ENCODE data around the gene CYYR1.

DNA sequence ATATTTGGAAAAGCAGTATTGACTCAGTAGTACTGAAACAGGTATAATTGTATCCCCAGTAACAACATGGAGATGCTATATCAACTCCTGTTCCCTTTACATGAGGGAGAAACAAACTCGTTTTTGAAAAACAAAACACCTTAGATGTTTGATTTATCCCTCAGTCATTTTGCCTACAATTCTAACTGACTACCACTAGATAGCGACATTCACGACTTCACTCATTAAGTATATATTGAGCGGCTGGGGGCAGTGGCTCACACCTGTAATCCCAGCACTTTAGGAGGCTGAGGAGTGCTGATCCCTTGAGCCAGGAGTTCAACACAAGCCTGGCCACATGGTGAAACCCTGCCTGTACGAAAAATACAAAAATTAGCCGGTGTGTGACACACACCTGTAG is 83.3 kb downstream of the CYYR1 start:
- TF ChIP-seq POLR2AphosphoS5 (IDR thresholded peaks at IDR 0.05) = no peak
- TF ChIP-seq, protein P1, sequence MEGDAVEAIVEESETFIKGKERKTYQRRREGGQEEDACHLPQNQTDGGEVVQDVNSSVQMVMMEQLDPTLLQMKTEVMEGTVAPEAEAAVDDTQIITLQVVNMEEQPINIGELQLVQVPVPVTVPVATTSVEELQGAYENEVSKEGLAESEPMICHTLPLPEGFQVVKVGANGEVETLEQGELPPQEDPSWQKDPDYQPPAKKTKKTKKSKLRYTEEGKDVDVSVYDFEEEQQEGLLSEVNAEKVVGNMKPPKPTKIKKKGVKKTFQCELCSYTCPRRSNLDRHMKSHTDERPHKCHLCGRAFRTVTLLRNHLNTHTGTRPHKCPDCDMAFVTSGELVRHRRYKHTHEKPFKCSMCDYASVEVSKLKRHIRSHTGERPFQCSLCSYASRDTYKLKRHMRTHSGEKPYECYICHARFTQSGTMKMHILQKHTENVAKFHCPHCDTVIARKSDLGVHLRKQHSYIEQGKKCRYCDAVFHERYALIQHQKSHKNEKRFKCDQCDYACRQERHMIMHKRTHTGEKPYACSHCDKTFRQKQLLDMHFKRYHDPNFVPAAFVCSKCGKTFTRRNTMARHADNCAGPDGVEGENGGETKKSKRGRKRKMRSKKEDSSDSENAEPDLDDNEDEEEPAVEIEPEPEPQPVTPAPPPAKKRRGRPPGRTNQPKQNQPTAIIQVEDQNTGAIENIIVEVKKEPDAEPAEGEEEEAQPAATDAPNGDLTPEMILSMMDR (IDR thresholded peaks at IDR 0.05) = no peak

All from suprapubic skin (tissue), 3 donors.